ENCODE data around the gene METTL24. TPM values are rescaled to one million over a fixed set of nuclear protein-coding genes. Genes with fewer than 3 reads are reported as not detected.
"Not testable (repeated sequence)": the region's sequence is repeated elsewhere in the genome, so short reads cannot be mapped to it uniquely, and the experiment has no call there.

Gene METTL24
- total RNA-seq, 1 experiment from 2014 or later: not detected

DNA sequence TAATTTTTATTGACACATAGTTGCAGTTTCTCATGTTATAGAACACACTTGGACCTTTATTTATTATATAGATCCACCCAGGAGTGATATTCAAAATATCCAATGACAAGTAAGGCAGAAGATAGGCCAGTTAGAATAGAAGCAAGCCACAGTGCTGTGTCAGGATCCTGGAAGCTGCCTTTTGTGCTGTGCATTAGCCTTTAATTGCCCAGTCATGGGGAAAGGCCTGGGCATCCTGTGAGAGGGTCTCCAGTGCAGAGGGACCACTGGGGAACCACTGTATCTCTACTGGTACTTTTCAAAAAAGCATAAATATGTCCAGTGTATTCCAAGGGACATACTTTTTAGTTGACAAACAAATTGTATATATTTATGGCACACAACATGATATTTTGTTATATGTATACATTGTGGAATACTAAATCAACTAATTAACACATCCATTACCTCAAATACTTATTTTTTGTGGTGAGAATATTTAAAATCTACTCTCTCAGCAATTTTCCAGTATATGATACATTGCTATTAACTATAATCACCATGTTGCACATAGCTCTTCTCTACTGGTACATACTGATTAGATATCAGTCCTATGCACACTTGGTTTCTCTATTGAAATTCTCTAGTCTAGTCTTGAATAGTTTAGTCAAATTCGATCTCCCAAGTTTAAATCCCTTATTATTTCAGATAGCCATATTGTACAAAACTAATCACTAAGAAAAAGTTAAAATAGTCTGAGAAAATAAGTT is 118.4 kb downstream of the METTL24 start:
- peaks cover 23% of the 10 kb centered on the region for H3K36me3 Mint-ChIP-seq (ENCODE audit: insufficient read depth, unreplicated experiment)
- no peak for DNase-seq (ENCODE audit: unreplicated experiment)
- CTCF ChIA-PET: no interaction called here
- H3K9me3 Mint-ChIP-seq (ENCODE audit: unreplicated experiment): no peaks in the 10 kb centered on the region
- intact Hi-C loops (cut with micrococcal nuclease): no loop called here
- no peak overlapping the region for H3K4me3 Mint-ChIP-seq (ENCODE audit: unreplicated experiment)
- H3K27me3 Mint-ChIP-seq (ENCODE audit: insufficient read depth, unreplicated experiment): no peaks in the 10 kb centered on the region
- no TSS peak for BruUV-seq (replicated peaks)
- TF ChIP-seq, protein P1, sequence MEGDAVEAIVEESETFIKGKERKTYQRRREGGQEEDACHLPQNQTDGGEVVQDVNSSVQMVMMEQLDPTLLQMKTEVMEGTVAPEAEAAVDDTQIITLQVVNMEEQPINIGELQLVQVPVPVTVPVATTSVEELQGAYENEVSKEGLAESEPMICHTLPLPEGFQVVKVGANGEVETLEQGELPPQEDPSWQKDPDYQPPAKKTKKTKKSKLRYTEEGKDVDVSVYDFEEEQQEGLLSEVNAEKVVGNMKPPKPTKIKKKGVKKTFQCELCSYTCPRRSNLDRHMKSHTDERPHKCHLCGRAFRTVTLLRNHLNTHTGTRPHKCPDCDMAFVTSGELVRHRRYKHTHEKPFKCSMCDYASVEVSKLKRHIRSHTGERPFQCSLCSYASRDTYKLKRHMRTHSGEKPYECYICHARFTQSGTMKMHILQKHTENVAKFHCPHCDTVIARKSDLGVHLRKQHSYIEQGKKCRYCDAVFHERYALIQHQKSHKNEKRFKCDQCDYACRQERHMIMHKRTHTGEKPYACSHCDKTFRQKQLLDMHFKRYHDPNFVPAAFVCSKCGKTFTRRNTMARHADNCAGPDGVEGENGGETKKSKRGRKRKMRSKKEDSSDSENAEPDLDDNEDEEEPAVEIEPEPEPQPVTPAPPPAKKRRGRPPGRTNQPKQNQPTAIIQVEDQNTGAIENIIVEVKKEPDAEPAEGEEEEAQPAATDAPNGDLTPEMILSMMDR (IDR thresholded peaks at IDR 0.05; ENCODE audit: unreplicated experiment): no peak
- no peaks in the 10 kb centered on the region for H3K4me1 Mint-ChIP-seq (ENCODE audit: insufficient read depth, unreplicated experiment)
- POLR2A ChIA-PET: no interaction called here
- H3K27ac Mint-ChIP-seq (ENCODE audit: low read depth, unreplicated experiment): no peak overlapping the region

DNA sequence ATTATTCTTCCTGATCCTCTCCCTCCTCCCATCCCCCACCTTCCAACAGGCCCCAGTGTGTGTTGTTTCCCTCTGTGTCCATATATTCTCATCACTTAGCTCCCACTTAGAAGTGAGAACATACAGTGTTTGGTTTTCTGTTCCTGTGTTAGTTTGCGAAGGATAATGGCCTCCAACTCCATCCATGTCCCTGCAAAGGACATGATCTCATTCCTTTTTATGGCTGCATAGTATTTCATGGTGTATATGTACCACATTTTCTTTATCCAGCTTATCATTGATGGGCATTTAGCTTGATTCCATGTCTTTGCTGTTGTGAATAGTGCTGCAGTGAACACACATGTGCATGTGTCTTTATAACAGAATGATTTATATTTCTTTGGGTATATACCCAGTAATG is 122.1 kb downstream of the METTL24 start:
- H3K36me3 Mint-ChIP-seq (ENCODE audit: insufficient read depth, unreplicated experiment): peaks cover 22% of the 10 kb centered on the region
- intact Hi-C loops (cut with micrococcal nuclease); H3K27ac Mint-ChIP-seq (ENCODE audit: low read depth, unreplicated experiment); H3K4me1 Mint-ChIP-seq (ENCODE audit: insufficient read depth, unreplicated experiment); H3K9me3 Mint-ChIP-seq (ENCODE audit: unreplicated experiment); H3K27me3 Mint-ChIP-seq (ENCODE audit: insufficient read depth, unreplicated experiment); DNase-seq (ENCODE audit: unreplicated experiment); H3K4me3 Mint-ChIP-seq (ENCODE audit: unreplicated experiment); CTCF ChIA-PET; BruUV-seq (replicated peaks); POLR2A ChIA-PET: not testable (repeated sequence)

DNA sequence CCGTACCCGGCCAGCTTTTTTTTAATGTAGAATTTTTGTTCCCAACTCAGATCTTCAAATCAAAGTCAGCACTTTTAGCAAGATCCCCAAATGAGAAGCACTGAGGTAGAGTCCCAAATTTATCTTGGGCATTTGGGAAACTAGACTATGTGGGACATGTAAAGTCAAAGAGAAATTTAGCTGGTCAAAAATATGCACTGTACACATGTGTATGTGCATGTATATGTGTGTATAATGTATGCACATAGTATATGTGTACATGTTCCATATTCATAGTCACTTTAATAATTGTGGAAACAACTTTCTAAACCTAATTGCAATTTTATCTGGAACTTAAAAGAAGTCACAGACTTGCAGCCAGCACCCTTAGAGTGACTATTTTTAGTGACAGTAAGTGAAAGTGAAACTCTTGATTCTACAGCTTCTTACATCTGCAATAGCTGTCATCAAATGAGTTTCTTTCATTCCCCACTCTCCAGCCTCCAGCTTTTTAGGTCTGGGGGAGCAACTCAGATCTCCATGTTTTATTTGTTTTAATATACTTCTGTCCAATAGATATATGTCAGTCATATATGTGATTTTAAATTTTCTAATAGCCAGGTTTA is 124.3 kb downstream of the METTL24 start:
- Mint-ChIP-seq H3K27ac (ENCODE audit: low read depth, unreplicated experiment) (no peak overlapping the region), H3K36me3 (ENCODE audit: insufficient read depth, unreplicated experiment) (peaks cover 27% of the 10 kb centered on the region), H3K27me3 (ENCODE audit: insufficient read depth, unreplicated experiment) (no peaks in the 10 kb centered on the region), H3K4me3 (ENCODE audit: unreplicated experiment) (no peak overlapping the region), H3K9me3 (ENCODE audit: unreplicated experiment) (no peaks in the 10 kb centered on the region), H3K4me1 (ENCODE audit: insufficient read depth, unreplicated experiment) (no peaks in the 10 kb centered on the region)
- DNase-seq (ENCODE audit: unreplicated experiment): no peak
- BruUV-seq (replicated peaks): no TSS peak
- POLR2A ChIA-PET: interaction anchor here (0.6 to 1.0 kb wide), 3 partner anchors 24 to 1051 kb away, joined by 3 read pairs; no protein-coding TSS in a partner anchor
- intact Hi-C loops (cut with micrococcal nuclease): no loop called here
- TF ChIP-seq, protein P1 (IDR thresholded peaks at IDR 0.05; ENCODE audit: unreplicated experiment): no peak
- CTCF ChIA-PET: no interaction called here

DNA sequence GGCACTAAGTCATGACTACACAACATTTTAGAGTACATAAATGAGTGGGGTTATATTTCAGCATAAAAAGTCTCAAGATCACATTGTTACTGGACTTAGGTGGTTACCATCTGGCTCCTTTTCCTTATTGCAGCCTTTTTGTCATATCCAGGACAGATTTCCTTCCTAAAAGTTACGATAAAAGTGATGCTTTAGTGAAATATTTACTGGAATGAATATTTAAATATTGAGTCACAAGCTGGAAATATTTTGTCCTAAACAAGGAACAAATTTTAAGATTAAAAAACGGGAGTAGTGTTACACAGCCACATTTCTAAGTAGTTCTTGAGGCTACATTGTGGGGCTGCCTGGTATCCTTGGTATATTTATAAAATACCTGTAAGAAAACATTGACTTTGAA is 125.7 kb downstream of the METTL24 start:
- ChIA-PET CTCF (interaction anchor here (0.7 kb wide), 1 partner anchor 9 kb away, joined by 3 read pairs; no protein-coding TSS in a partner anchor), POLR2A (interaction anchor here (1.0 kb wide), 1 partner anchor 54 kb away, joined by 4 read pairs; no protein-coding TSS in a partner anchor)
- Mint-ChIP-seq H3K4me1 (ENCODE audit: insufficient read depth, unreplicated experiment) (no peaks in the 10 kb centered on the region), H3K9me3 (ENCODE audit: unreplicated experiment) (no peaks in the 10 kb centered on the region), H3K4me3 (ENCODE audit: unreplicated experiment) (no peak overlapping the region), H3K27me3 (ENCODE audit: insufficient read depth, unreplicated experiment) (no peaks in the 10 kb centered on the region), H3K36me3 (ENCODE audit: insufficient read depth, unreplicated experiment) (peaks cover 27% of the 10 kb centered on the region), H3K27ac (ENCODE audit: low read depth, unreplicated experiment) (no peak overlapping the region)
- BruUV-seq (replicated peaks): no TSS peak
- no peak for DNase-seq (ENCODE audit: unreplicated experiment)
- TF ChIP-seq, protein P1 (IDR thresholded peaks at IDR 0.05; ENCODE audit: unreplicated experiment): no peak
- intact Hi-C loops (cut with micrococcal nuclease): no loop called here
